H1 (cell line): ENCODE measurements around the gene PDK2. TPM values are rescaled to one million over a fixed set of nuclear protein-coding genes. Genes with fewer than 3 reads are reported as not detected.

Source experiments
- CTCF ChIA-PET: fragments of 300-600 bp; sonication (Branson Sonifier 250); formaldehyde crosslinking; loops from one replicate; lab custom pipeline; 2021; ENCODE audit not compliant: partially characterized antibody; lab: Charles Lee
- POLR2A ChIA-PET: fragments of 300-600 bp; sonication (Branson Sonifier 250); formaldehyde crosslinking; loops from one replicate; lab custom pipeline; 2021; ENCODE audit warnings: inconsistent platforms; ENCODE audit not compliant: partially characterized antibody; lab: Charles Lee
- DNase-seq, 2 experiments: peaks; one replicate each; pipeline versions ENCODE4 v3.0.0 to v3.0.0-alpha.2; 2010 to 2022; ENCODE audit warnings: low spot score in 2 of 2, low read depth in 1 of 2, mixed read lengths in 1 of 2
- FAIRE-seq: peaks from 2 replicates; lab custom pipeline; 2011; peaks lifted over from hg19 to GRCh38; lab: Jason Lieb, UNC
- H2AFZ ChIP-seq: 2 replicates; pipeline ENCODE4 v1.8.1; 2012; ENCODE audit warnings: low read length, inconsistent platforms
- H2AK5ac ChIP-seq: 2 replicates; pipeline ENCODE4 v1.6.1; 2013; ENCODE audit warnings: low read depth, low read length
- H2BK120ac ChIP-seq: replicated peaks from 2 replicates; pipeline ENCODE3; 2013; ENCODE audit warnings: low read depth, low read length, inconsistent platforms
- H2BK12ac ChIP-seq: 2 replicates; pipeline ENCODE4 v1.6.1; 2013; ENCODE audit warnings: low read depth, low read length
- H2BK15ac ChIP-seq: 2 replicates; pipeline ENCODE4 v1.6.1; 2013; ENCODE audit warnings: low read length
- H2BK20ac ChIP-seq: 2 replicates; pipeline ENCODE4 v1.6.1; 2013; ENCODE audit warnings: low read length
- H2BK5ac ChIP-seq: 2 replicates; pipeline ENCODE4 v1.6.1; 2013; ENCODE audit warnings: low read depth, low read length
- H3K14ac ChIP-seq: 2 replicates; pipeline ENCODE4 v1.6.1; 2013; ENCODE audit warnings: inconsistent platforms; ENCODE audit not compliant: insufficient read length
- H3K18ac ChIP-seq: 2 replicates; pipeline ENCODE4 v1.6.1; 2013; ENCODE audit warnings: low read length; ENCODE audit errors: extremely low read depth
- H3K23ac ChIP-seq: 2 replicates; pipeline ENCODE4 v1.6.1; 2013; ENCODE audit warnings: inconsistent platforms; ENCODE audit not compliant: insufficient read length
- H3K23me2 ChIP-seq: 2 replicates; pipeline ENCODE4 v1.6.1; 2013; ENCODE audit warnings: low read depth, low read length
- H3K27ac ChIP-seq: 2 replicates; pipeline ENCODE4 v1.6.1; 2011; ENCODE audit warnings: low read depth, low read length, inconsistent platforms
- H3K27me3 ChIP-seq, 4 experiments: replicated peaks in 1 of 4; 1 replicate in 1 of 4; 2 replicates in 3 of 4; pipeline versions ENCODE4 v1.6.1 to v1.8.1; 2011 to 2013; ENCODE audit warnings: low read length in 3 of 4, mild to moderate bottlenecking in 3 of 4, inconsistent platforms in 2 of 4, mixed read lengths in 2 of 4, moderate library complexity in 1 of 4; ENCODE audit not compliant: control insufficient read depth in 3 of 4, insufficient read depth in 3 of 4; ENCODE audit errors: extremely low read depth in 1 of 4
- H3K36me3 ChIP-seq, 4 experiments: 2 replicates each; pipeline versions ENCODE4 v1.6.1 to v1.8.1; 2011 to 2013; ENCODE audit warnings: mild to moderate bottlenecking in 4 of 4, low read length in 3 of 4, moderate library complexity in 2 of 4, control low read depth in 1 of 4, inconsistent platforms in 1 of 4; ENCODE audit not compliant: insufficient read depth in 4 of 4, control insufficient read depth in 2 of 4
- H3K4ac ChIP-seq: replicated peaks from 2 replicates; pipeline ENCODE3; 2013; ENCODE audit warnings: low read length, low read depth, mixed read lengths, inconsistent platforms; ENCODE audit not compliant: insufficient read length
- H3K4me1 ChIP-seq, 4 experiments: replicated peaks in 1 of 4; 1 replicate in 1 of 4; 2 replicates in 3 of 4; pipeline versions ENCODE4 v1.6.1 to v1.8.1; 2011 to 2013; ENCODE audit warnings: low read length in 3 of 4, inconsistent platforms in 2 of 4, mixed read lengths in 1 of 4; ENCODE audit not compliant: insufficient read depth in 4 of 4, control insufficient read depth in 3 of 4
- H3K4me2 ChIP-seq, 2 experiments: 2 replicates each; pipeline versions ENCODE4 v1.6.1 to v1.8.1; 2011 to 2013; ENCODE audit warnings: low read depth in 2 of 2, low read length in 2 of 2, control low read depth in 1 of 2, inconsistent platforms in 1 of 2, mild to moderate bottlenecking in 1 of 2; ENCODE audit not compliant: insufficient read depth in 1 of 2
- H3K4me3 ChIP-seq, 4 experiments: fragments of 200-600, 300-600 bp in 1 of 4; sonication (generic), shearing (Covaris generic), sonication (Bioruptor Twin) in 1 of 4; 2 replicates each; pipeline versions ENCODE4 v1.5.1 to v1.8.1; 2011 to 2016; ENCODE audit warnings: low read length in 4 of 4, low read depth in 3 of 4, control low read depth in 2 of 4, inconsistent platforms in 2 of 4, mild to moderate bottlenecking in 2 of 4, mixed read lengths in 1 of 4, moderate library complexity in 1 of 4; ENCODE audit not compliant: insufficient read depth in 2 of 4; ENCODE audit errors: extremely low read depth in 1 of 4
- H3K56ac ChIP-seq: replicated peaks from 2 replicates; pipeline ENCODE3; 2013; ENCODE audit warnings: low read depth, mild to moderate bottlenecking, mixed read lengths, low read length, inconsistent platforms; ENCODE audit not compliant: insufficient read length
- H3K79me1 ChIP-seq: 2 replicates; pipeline ENCODE4 v1.6.1; 2013; ENCODE audit warnings: low read depth, low read length, control low read depth
- H3K79me2 ChIP-seq, 2 experiments: 2 replicates each; pipeline versions ENCODE4 v1.6.1 to v1.8.1; 2012 to 2013; ENCODE audit warnings: low read length in 2 of 2, mild to moderate bottlenecking in 2 of 2, inconsistent platforms in 1 of 2; ENCODE audit not compliant: insufficient read depth in 2 of 2, control insufficient read depth in 1 of 2
- H3K9ac ChIP-seq, 4 experiments: replicated peaks in 1 of 4; 1 replicate in 1 of 4; 2 replicates in 3 of 4; pipeline versions ENCODE4 v1.6.1 to v1.8.1; 2011 to 2013; ENCODE audit warnings: low read depth in 3 of 4, low read length in 3 of 4, control low read depth in 2 of 4, mild to moderate bottlenecking in 2 of 4, moderate library complexity in 2 of 4, inconsistent platforms in 1 of 4; ENCODE audit errors: extremely low read depth in 1 of 4
- H3K9me3 ChIP-seq, 2 experiments: 2 replicates each; pipeline versions ENCODE4 v1.6.1 to v1.8.1; 2012 to 2013; ENCODE audit warnings: mild to moderate bottlenecking in 2 of 2, moderate library complexity in 2 of 2, control low read depth in 1 of 2, inconsistent platforms in 1 of 2, low read depth in 1 of 2, low read length in 1 of 2, mixed read lengths in 1 of 2; ENCODE audit not compliant: insufficient read depth in 2 of 2
- H4K20me1 ChIP-seq, 2 experiments: replicated peaks in 1 of 2; 2 replicates each; pipeline versions ENCODE3 to v1.8.1; 2011 to 2013; ENCODE audit warnings: inconsistent platforms in 2 of 2, low read length in 2 of 2, mild to moderate bottlenecking in 1 of 2; ENCODE audit not compliant: insufficient read depth in 2 of 2, control insufficient read depth in 1 of 2
- H4K5ac ChIP-seq: 2 replicates; pipeline ENCODE4 v1.6.1; 2013; ENCODE audit warnings: low read length, low read depth, mixed read lengths, inconsistent platforms; ENCODE audit not compliant: insufficient read length
- H4K8ac ChIP-seq: 2 replicates; pipeline ENCODE4 v1.8.0; 2013; ENCODE audit warnings: mild to moderate bottlenecking, moderate library complexity, low read length, inconsistent platforms; ENCODE audit not compliant: insufficient read depth; ENCODE audit errors: extremely low read depth
- H4K91ac ChIP-seq: replicated peaks from 2 replicates; pipeline ENCODE3; 2013; ENCODE audit warnings: low read length, mixed read lengths, inconsistent platforms; ENCODE audit not compliant: insufficient read length
- CREB1 ChIP-seq: IDR thresholded peaks from 2 replicates; pipeline ENCODE4 v1.6.1; 2012; ENCODE audit warnings: inconsistent platforms
- E2F6 ChIP-seq: IDR thresholded peaks from 2 replicates; pipeline ENCODE4 v1.6.1; 2012; ENCODE audit warnings: inconsistent platforms
- HDAC6 ChIP-seq: IDR thresholded peaks from one replicate; pipeline ENCODE4 v1.7.1; 2012; ENCODE audit warnings: low read depth, mild to moderate bottlenecking, inconsistent platforms, low read length, moderate library complexity
- KDM1A ChIP-seq: fragments of 200-600, 300-600 bp; sonication (generic); IDR thresholded peaks from 2 replicates; pipeline ENCODE4 v1.7.1; 2016; ENCODE audit warnings: mild to moderate bottlenecking, low read length, borderline replicate concordance
- RBBP5 ChIP-seq: IDR thresholded peaks from 2 replicates; pipeline ENCODE4 v1.7.1; 2012; ENCODE audit warnings: low read depth, mild to moderate bottlenecking, inconsistent platforms, low read length, moderate library complexity, borderline replicate concordance
- SAP30 ChIP-seq: fragments of 300-600 bp; sonication (generic); IDR thresholded peaks from 2 replicates; pipeline ENCODE4 v1.7.1; 2012; ENCODE audit warnings: low read length, moderate library complexity, mild to moderate bottlenecking, inconsistent platforms; ENCODE audit not compliant: insufficient read depth, insufficient replicate concordance
- SIN3A ChIP-seq, 2 experiments: IDR thresholded peaks in 1 of 2; conservative IDR thresholded peaks in 1 of 2; 2 replicates each; pipeline ENCODE4 v1.6.1; 2011 to 2012; ENCODE audit warnings: low read length in 2 of 2, improper control_type of control experiment in 1 of 2, low read depth in 1 of 2, mild to moderate bottlenecking in 1 of 2
- SP2 ChIP-seq: IDR thresholded peaks from 2 replicates; pipeline ENCODE4 v1.6.1; 2012; ENCODE audit warnings: mild to moderate bottlenecking, low read length, inconsistent platforms
- TBP ChIP-seq: IDR thresholded peaks from 2 replicates; pipeline ENCODE4 v1.6.1; 2011; ENCODE audit warnings: low read depth, low read length, improper control_type of control experiment
- WGBS, 2 experiments: shearing (Covaris generic) in 1 of 2; methylation state at CpG; one replicate each; pipeline versions ENCODE4 v1.1.6 to v1.1.7; 2013 to 2015; ENCODE audit warnings: low lambda C conversion rate in 2 of 2, mixed read lengths in 2 of 2, inconsistent platforms in 1 of 2, low coverage in 1 of 2, missing lambda C conversion rate in 1 of 2; ENCODE audit not compliant: insufficient replicate concordance in 2 of 2, insufficient coverage in 1 of 2, insufficient read length in 1 of 2; ENCODE audit errors: extremely low coverage in 1 of 2, missing lambda C conversion rate in 1 of 2; 5-methylcytosine and 5-hydroxymethylcytosine counted together
- polyA plus RNA-seq, 7 experiments: library from polyadenylated mRNA; depleted of rRNA in 3 of 7; stranded (reverse) in 5 of 7; unstranded in 2 of 7; fragments of >200 nt in 5 of 7; fragments of 200-250 nt in 2 of 7; gene quantifications; 1 replicate in 5 of 7; 2 replicates in 1 of 7; 4 replicates in 1 of 7; pipeline versions ENCODE4 v1.2.1 to v1.2.3, GENCODE V29; 2011 to 2013; ENCODE audit warnings: missing spikeins in 2 of 7, mixed read lengths in 2 of 7
- total RNA-seq: library from RNA; stranded (reverse); fragmentation: NEBNext Ultra II Directional; extraction: Animal tissue kit (Norgen Biotek cat#: 25700); gene quantifications from 2 replicates; pipeline ENCODE4 v1.2.1, GENCODE V29; 2021

Gene PDK2
- total and polyA plus RNA-seq, 2 of the 8 experiments (the other 6 are each of a cell fraction or from before 2014, with no cell fraction given), result 18.3 to 121 TPM

- 44% methylated on average over 3 of the region's 3 CpGs; no CpG with 5 or more reads in 1 of the 2 experiments for WGBS, 2 experiments
- Histone ChIP-seq H4K8ac (no peak overlapping the region), H3K4me2 (peak overlapping the region in 1 of 2 experiments; percentile 91; a peak in 1 of 4 replicates), H4K5ac (no peak overlapping the region), H2AK5ac (no peak overlapping the region), H3K27me3 (peaks cover 0 to 3% (median 0%) of the 10 kb centered on the region in 4 experiments; a peak in 3 of 7 replicates), H3K79me1 (peaks cover 1% of the 10 kb centered on the region), H3K9me3 (no peaks in the 10 kb centered on the region), H4K20me1 (no peaks in the 10 kb centered on the region), H3K4me1 (peaks cover 0 to 7% (median 5%) of the 10 kb centered on the region in 4 experiments; a peak in 5 of 7 replicates), H3K56ac (no peak overlapping the region), H2BK12ac (no peak overlapping the region), H3K14ac (no peak overlapping the region), H3K4me3 (0 out of 8 replicates have a peak overlapping the region, but pooled peaks of 1 of the 4 experiments have one; percentile 81), H3K4ac (no peak overlapping the region), H2BK120ac (no peak overlapping the region), H3K9ac (no peak overlapping the region), H3K27ac (no peak overlapping the region), H3K23me2 (peaks cover 13% of the 10 kb centered on the region), H2BK5ac (no peak overlapping the region), H4K91ac (no peak overlapping the region), H2BK15ac (no peak overlapping the region), H3K23ac (no peak overlapping the region), H3K79me2 (peaks cover 0 to 4% of the 10 kb centered on the region in 2 experiments; a peak in 1 of 4 replicates), H2AFZ (no peak overlapping the region), H3K36me3 (peaks cover 0 to 9% (median 0%) of the 10 kb centered on the region in 4 experiments; a peak in 1 of 8 replicates), H3K18ac (no peak overlapping the region), H2BK20ac (no peak overlapping the region)
- TF ChIP-seq TBP (no peak), KDM1A (no peak), SP2 (no peak), E2F6 (no peak), CREB1 (no peak), RBBP5 (no peak), SAP30 (no peak), SIN3A (conservative IDR thresholded peaks at IDR 0.05 in 1 of 2, IDR thresholded peaks at IDR 0.05 in 1 of 2; ENCODE audit: low read depth in 1 of 2, low read length in 2 of 2) (no peak), HDAC6 (no peak)
- DNase-seq (no peak), FAIRE-seq (no peak)
- ChIA-PET CTCF (interaction anchor here (0.6 to 15.7 kb wide), 57 partner anchors 10 to 372 kb away, joined by 3 to 412 read pairs (median 5); partner anchors contain the start of genes COL1A1, ITGA3, SAMD14 and XYLT2), POLR2A (interaction anchor here (0.8 to 1.7 kb wide), 5 partner anchors 20 to 65 kb away, joined by 3 to 4 read pairs (median 4); no protein-coding TSS in a partner anchor)
Measured at GRCh38 chr17:50093807-50094206, 1.3 kb upstream of the PDK2 start.
